Forelimb muscle (tissue), 1 donor: ENCODE data around the gene LEO1. TPM values are rescaled to one million over a fixed set of nuclear protein-coding genes. Genes with fewer than 3 reads are reported as not detected.

Experiments
- DNase-seq: peaks from one replicate; pipeline ENCODE4 v3.0.0-alpha.2; 2013; ENCODE audit warnings: low read depth
- polyA plus RNA-seq: library from polyadenylated mRNA; unstranded; fragments of 120-200 nt; gene quantifications from one replicate; pipeline ENCODE4 v1.2.1, GENCODE V29; 2013; ENCODE audit not compliant: insufficient read length

The LEO1 gene
- polyA plus RNA-seq: 18.6 TPM

DNA sequence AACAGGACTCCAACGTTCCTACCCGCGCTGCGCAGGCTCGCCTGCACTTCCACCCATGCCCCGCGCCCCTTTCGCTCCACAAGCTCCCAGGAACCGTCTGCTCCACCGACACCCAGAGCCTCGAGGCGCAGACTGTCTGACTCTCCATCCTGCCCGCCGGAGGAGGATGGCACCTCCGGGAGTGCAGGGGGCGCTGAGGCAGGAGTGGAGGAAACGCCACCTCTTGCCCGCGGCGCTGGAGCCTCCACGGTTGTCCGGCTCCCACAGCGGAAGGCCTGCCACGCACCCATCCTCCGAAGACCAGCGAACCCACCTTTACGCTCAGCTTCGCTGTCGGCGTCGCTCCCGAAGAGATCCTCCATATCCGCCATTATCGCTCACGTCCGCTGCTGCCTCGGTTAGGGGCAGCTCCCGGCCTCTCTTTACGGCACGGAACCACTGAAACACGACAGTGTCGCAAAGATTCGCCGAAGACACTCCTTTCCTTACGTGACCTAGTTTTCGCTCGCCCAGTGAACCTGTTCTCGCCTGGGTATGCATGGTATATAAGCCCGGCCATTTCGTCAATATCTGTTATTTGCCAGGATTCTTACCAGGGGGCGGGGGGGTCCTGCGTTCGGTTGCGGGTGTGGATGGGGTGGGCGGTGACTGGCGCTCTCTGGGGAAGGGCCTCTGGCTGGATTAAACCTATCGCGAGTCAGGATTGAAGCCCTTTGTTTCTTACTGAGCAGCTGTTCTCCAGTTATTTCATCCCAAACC lies at the start of gene LEO1:
LEO1 (minus strand) TSS at position 404 of the 759 bp plus-strand sequence; CDS start at position 371, 33 bp downstream.
- peak; percentile 93 for DNase-seq

DNA sequence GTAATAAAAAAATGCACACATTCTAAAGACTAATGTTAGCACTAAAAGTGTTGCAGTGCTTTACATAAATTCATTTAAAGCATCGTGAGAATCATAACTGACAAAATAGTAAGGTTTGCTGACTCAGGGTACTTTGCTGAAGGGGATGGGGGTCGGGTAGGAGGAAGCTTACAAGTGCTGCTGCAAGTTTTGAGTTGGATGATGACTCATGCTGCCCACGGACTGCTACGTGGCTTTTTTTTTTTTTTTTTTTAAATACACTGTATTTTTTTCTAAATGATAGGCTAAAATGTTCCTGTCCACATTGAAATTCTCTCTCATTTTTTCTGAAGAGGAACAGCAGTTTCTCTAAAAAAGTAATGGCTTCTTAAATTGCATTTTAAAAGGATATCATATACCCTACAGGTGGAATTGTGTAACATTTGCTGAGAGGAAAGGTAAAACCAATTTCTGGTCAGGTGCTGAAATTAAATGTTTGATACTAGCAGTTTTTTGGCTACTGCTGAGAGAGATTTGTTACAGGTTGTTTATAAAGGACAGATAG lies 49.6 kb upstream of the LEO1 start:
- no peak for DNase-seq

GRCh38 chr15:52020221-52021085 lies 48.9 kb upstream of the LEO1 start:
- no peak for DNase-seq

GRCh38 chr15:52019394-52020220 lies 48.0 kb upstream of the LEO1 start:
- DNase-seq: no peak

GRCh38 chr15:52018693-52019393 lies 47.3 kb upstream of the LEO1 start, which contains the start of gene MAPK6:
Gene MAPK6, plus strand, starts transcription at chr15:52019219. Its CDS starts 27,242 bp downstream, at chr15:52046461.
- peak; percentile 93 for DNase-seq

DNA sequence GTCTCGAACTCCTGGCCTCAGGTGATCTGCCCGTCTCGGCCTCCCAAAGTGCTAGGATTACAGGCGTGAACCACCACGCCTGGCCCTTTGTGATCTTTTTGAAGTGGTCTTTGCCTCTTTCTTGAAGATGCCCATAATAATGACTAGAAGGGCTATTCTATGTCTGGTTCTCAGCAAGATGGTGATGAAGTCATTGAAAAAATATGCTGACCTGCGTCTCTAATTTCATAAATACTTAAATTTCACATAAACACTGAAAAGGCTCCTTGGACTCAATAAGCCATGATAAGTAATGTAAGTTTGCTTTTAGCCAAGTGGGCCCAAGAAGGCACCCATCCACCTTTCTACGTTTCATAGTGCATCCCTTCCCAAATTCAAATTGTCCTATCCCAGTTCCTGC lies 46.7 kb upstream of the LEO1 start:
- DNase-seq: no peak

DNA sequence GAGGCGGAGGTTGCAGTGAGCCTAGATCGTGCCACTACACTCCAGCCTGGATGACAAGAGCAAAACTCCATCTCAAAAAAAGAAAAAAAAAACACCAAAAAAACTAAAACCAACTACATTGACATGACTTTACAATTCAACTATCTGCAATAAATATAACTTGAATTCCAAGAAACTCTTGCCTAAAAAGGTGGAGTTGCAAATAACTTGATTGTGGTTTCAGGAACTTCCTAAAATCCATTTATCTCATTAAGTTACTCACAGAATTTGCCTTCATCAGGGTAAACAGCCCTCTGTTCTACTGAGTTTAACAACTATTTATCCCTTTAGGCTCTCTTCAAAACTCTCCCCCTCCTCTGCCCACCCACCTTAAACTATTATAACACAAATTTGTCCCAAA lies 44.7 kb upstream of the LEO1 start:
- no peak for DNase-seq

DNA sequence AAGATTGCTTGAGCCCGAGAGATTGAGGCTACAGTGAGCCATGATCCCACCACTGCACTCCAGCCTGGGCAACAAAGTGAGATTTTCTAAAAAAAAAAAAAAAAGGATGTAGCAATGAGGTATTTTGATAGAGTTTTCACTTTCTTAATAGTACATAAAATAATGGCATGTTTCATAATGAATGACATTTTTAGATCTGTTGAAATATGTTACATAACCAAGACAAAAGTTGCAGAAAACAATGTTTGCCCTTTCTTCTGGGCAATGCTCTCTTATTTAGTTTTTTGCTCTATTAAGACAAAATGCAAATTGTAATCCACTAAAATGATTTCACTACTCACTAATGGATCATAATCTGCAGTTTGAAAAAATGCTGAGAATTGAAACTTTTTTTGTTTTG lies 43.0 kb upstream of the LEO1 start:
- DNase-seq: no peak

- no peak for DNase-seq
Measured at GRCh38 chr15:52013151-52013791, 41.7 kb upstream of the LEO1 start.

DNA sequence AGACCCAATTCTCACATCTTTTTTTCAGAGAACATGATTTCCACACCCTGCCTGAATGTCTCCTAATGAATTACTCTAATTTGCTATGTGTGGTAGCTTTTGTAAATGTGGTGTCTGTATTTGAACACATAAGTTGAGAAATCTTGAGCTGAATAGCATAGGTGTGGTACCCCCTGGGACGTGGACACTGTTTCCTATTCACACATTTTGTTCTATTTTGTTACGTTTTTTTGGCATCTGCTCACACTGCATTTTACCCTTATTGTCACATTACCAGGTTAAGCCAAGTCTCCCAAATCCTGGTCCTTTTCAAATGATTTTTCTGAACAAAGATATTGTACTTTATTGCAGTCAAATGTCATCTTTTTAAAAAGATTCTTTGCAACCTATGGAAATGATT lies 40.6 kb upstream of the LEO1 start:
- DNase-seq: no peak

DNA sequence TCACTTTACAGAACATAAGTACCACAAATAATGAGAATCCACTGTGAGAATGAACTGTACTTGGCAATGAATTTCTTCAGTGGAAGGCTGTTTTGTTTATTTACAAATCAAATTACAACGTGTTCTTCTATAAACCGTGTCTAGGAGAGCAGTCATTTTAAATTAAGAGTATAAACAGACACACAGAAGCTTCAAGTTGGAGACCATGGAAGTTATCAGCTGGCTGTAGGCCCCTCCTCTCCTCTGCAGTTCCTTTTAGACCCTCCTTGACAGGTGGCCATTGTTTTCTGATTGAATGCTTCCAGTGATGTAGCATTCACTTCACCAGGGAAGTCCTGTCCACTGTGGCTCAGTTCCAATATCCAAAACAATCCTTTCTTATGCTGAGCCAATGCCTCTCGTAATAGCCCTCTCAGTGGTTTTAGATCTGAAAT lies 40.1 kb upstream of the LEO1 start:
- no peak for DNase-seq

- no peak for DNase-seq
Measured at GRCh38 chr15:52010633-52011595, 39.3 kb upstream of the LEO1 start.

GRCh38 chr15:52008698-52009434 lies 37.3 kb upstream of the LEO1 start:
- DNase-seq: no peak

GRCh38 chr15:52008359-52008697 lies 36.8 kb upstream of the LEO1 start:
- no peak for DNase-seq

- DNase-seq: no peak
Measured at GRCh38 chr15:52006702-52007340, 35.2 kb upstream of the LEO1 start.

- no peak for DNase-seq
Measured at GRCh38 chr15:52005748-52006701, 34.4 kb upstream of the LEO1 start.

DNA sequence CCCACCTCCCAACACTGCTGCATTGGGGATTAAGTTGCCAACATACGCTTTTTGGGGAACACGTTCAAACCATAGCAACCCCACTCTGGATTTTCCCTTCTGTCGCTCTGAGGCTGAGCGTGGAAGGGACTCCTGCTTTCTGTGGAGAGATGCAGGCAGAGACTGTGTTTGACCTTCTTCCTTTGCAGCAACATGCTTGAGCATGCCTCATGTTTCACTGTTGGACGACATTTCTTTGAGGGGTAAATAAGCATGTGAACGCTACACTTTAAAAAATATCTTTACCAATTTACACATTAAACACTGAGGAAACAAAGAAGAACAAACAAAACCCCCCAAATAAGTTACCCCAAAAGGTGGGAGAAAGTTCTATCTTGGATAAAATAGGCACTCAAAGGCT lies 33.2 kb upstream of the LEO1 start:
- DNase-seq: no peak
